HG03457 (cell line): ENCODE data around the gene MMP2.

Experiments
- ATAC-seq: cut with Tn5 transposase; IDR thresholded peaks from one replicate; pipeline ENCODE4 v1.9.1; 2021; ENCODE audit warnings: moderate number of reproducible peaks; ENCODE audit not compliant: unreplicated experiment

Gene MMP2

GRCh38 chr16:55468352-55468990, 10.5 kb upstream of the MMP2 start:
- ATAC-seq: no peak

DNA sequence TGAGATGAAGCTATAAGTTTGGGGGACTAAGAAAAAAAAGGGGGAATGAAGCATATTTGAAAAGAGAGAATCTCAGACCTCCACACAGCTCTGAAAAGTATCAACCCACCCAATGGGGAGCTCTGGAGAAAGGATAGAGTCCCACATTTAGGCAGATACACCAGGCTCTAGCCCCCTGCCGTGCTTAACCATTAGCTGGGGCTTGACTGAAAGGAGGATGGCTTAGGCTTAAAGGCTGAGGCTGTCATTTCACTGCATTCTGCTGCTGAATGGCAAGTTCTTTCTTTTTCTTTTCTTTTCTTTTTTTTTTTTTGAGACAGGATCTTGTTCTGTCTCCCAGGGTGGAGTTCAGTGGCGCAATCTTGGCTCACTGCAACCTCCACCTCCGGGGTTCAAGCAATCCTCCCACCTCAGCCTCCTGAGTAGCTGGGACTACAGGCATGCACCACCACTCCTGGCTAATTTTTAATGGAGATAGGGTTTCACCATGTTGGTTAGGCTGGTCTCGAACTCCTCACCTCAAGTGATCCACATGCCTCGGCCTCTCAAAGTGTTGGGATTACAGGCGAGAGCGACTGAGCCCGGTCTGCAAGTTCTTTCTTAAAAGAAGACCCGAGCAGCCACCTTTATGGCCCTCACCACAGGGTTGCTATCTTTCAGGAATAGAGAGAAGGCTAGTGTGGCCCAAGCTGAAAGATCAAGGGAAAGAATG, 9.0 kb upstream of the MMP2 start:
- ATAC-seq: no peak

DNA sequence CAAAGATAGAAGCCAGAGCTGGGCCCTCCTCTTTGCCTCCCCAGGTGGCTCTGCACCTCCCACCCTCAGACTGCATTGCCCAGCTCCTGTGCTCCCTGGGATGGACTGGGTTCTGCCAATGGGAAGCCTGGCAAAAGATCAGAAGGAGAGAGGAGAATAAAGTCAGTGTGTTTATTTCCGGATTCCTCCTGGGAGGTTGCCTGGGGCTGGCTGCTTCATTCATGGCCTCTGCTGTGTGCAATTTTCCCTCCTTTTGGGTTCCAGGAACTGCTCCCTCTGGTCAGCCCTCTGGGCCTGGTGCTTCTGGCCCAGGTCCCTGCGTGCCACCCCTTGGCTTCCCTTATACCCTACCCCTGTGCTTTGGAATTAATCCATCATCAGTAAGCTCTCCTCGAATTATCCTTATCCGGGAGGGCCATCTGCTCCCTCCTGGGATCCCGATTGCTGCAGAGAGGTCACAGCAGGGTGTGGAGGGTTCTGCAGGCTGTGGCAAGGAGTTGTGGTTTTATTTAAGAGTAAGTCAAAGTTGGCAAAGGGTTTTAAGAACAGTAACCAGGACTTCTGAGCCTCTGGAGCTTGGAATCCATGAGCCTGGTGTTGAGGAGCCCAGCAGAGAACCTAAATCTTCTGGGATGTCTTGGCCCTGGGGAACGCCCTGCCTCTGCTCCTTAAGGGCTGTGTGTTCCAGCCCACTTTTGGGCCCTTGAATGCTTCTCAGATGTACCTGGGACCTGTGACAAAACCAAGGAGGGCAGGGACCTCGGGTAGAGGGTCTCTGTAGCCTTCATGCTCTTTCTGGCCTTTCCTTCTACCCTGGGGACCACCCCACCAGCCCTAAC, 8.2 kb upstream of the MMP2 start:
- ATAC-seq: no peak

DNA sequence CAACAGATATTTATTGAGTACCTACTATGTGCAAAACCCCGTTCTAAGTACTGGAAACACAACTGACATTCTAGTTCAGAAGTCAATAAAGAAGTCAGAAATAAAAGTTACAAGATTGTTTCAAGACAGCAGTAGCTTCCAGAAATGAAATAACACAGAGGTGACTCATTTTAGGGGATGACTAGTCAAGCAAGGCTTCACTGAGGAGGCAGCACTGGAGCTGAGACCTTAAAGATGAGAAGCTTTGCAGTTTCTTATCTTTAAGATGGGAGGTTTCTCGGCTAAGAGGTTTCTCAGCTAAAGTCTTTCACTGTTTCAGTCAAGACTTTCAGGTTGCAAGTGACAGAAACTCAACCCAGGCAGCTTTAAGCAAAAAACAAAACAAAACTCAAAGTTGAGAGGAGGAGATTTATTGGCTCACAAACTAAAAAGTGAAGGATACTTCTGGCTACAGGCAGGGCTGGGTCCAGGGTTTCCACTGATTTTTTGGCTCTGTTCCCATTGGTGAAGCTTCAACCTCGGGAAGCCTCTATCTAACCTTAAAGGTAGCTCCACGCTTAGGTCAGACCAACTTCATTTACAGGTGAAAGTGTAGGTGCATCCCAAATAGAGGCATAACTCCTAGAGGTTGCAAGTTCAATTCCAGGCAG, 7.4 kb upstream of the MMP2 start:
- no peak for ATAC-seq

GRCh38 chr16:55473587-55473986, 5.4 kb upstream of the MMP2 start:
- no peak for ATAC-seq

GRCh38 chr16:55474821-55475220, 4.2 kb upstream of the MMP2 start:
- ATAC-seq: no peak

- no peak for ATAC-seq
These were observed 3.1 kb upstream of the MMP2 start for GRCh38 chr16:55475919-55476318.

DNA sequence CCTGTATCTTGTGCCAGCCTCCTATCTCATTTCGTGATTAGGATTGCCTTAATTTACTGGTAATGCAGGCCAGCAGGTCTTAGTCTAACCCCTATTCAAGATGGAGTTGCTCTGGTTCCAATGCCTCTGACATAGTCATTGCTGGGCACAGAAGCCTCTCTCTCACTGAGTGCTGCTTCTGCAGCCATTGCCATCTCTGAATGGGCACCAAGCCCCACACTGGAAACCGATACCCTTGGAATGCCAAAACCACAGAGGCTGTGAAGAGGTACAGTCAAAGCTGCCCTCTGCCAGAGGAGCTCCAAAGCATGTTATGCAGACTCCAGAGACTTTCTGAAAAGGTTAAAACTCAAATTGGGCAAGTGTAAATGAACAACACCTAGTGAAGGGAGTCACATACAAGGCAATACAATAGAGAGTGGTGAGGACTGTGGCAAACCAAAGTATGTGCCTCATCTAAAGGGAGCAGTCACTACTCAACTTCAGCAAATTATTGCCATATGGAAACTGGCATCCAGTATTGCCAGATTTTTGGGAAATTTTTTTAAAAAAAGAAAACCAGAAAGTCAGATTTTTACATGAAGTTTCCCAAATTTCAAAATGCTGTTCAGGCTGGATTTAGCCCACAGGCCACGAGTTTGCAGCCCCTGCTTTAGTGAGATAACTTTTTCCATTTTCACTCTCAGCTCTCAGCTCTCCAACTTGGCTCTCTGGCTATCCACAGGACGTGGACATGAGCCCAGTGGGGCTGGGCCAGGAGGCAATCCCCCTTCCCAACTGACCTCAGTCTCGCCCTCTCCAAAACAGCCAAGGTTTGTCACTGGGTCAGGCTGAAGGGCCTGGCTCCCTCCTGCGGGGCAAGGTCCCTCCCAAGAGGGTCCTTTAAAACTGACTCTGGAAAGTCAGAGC, 2.1 kb upstream of the MMP2 start:
- ATAC-seq: no peak

DNA sequence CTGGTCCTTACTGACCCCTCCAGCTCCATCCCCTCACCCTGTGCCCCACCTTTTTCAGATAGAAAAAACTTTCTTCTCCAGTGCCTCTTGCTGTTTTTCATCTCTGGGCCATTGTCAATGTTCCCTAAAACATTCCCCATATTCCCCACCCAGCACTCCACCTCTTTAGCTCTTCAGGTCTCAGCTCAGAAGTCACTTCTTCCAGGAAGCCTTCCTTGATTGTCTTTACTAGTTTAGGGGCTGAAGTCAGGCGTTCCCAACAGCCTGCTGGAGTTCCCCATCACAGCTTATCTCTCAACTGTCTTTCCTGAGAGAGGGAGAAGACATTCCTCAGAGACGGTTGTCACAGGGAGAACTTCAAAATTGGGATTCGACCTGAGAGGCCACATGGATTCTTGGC, 1.3 kb upstream of the MMP2 start:
- no peak for ATAC-seq

- ATAC-seq: no peak
These were observed 587 bp downstream of the MMP2 start for GRCh38 chr16:55479430-55480140.

- ATAC-seq: no peak
These were observed 1.2 kb downstream of the MMP2 start for GRCh38 chr16:55480228-55480655.

- no peak for ATAC-seq
These were observed 2.0 kb downstream of the MMP2 start for GRCh38 chr16:55481023-55481422.

- no peak for ATAC-seq
These were observed 3.1 kb downstream of the MMP2 start for GRCh38 chr16:55482056-55482455.

DNA sequence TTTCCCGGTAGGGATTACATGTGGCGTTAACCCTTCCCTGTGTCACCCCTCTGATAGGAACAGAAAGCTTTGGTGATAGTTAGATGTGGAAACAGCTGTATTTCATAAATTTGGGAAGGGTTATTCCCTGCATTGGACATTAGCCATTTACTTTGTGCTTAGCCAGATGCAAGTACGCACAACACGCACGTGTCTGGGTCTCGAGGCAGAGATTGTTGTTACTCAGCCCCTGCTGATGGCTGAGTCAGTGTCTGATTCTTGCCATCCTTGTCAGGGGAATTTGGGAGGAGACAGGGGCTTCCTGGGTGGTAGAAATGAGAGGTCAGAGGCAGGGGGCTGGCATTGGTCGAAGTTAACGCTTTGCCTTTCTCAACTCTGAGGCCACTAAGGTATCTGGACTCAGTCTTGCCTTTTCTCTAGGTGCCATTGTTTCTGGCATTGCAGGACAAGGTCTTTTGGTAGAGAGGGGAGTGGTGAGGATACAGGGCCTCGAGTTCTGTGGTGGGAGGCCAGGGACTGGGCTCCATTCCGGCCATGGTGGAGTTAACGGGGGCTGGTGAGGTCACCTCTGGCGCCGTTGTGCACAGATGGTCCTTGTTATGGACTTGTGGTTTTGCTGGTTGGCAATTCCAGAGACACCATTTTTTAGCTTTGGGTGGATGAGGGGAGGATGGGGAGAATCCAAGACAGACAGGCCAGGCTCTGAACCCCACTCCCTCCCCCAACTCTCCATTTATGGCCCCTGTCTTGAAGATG, 8.2 kb downstream of the MMP2 start:
- ATAC-seq: no peak

DNA sequence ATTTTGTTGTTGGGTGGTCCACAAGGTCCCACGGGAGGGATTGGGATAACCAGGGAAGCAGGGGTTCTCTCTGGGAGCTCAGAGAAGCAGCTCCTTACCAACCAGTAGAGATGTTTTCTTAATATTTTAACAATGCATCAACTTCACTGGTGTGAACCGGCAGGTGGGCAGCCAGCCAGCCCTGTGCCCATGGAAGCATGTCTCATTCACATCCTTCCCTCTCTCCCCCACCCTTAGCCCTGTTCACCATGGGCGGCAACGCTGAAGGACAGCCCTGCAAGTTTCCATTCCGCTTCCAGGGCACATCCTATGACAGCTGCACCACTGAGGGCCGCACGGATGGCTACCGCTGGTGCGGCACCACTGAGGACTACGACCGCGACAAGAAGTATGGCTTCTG, 9.3 kb downstream of the MMP2 start:
- no peak for ATAC-seq

GRCh38 chr16:55489119-55489955, 10.3 kb downstream of the MMP2 start:
- no peak for ATAC-seq

- no peak for ATAC-seq
These were observed 10.9 kb downstream of the MMP2 start for GRCh38 chr16:55489956-55490265.

- ATAC-seq: no peak
These were observed 11.3 kb downstream of the MMP2 start for GRCh38 chr16:55490301-55490700.
